ENCODE data around the gene RNF144A. TPM values are rescaled to one million over a fixed set of nuclear protein-coding genes. Genes with fewer than 3 reads are reported as not detected.

The RNF144A gene
- total RNA-seq, 1 experiment from 2014 or later = 10.6 TPM

DNA sequence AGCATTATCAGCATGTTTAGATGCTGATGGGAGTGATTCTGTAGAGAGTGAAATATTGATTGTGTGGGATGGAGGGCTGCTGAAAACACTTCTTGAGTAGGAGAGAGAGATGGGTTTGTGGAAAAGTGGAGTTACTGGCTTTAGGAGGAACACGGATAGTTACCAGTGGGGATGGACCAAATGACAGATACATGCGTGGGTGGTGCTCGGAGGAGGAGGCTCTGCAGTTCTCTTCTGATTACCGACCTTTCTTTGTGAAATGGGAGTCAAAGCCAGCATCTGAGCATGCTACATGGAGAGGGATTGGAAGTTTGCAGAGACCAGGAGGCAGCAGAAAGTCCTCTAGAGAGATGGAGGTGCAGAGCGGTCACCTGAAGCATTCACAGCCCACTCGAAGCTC, 26.3 kb downstream of the RNF144A start:
- WGBS (ENCODE audit: extremely low coverage, insufficient read length, low lambda C conversion rate) = no CpG with 5 or more reads among the region's 6 CpGs
- no peak overlapping the region for H2BK5ac ChIP-seq (ENCODE audit: insufficient read length, low read length)
- H3K79me1 ChIP-seq (ENCODE audit: insufficient read depth, low read depth, low read length, poor library complexity, severe bottlenecking) = peaks cover 2% of the 10 kb centered on the region
- H3K14ac ChIP-seq (ENCODE audit: insufficient read depth, low read length) = no peak overlapping the region
- no peak overlapping the region for H3K23ac ChIP-seq (ENCODE audit: insufficient read length, low read depth, low read length)
- H2AK5ac ChIP-seq (ENCODE audit: insufficient read length, low read length) = no peak overlapping the region
- H3K4me2 ChIP-seq (ENCODE audit: insufficient read depth, insufficient read length, low read length) = no peak overlapping the region
- no peak overlapping the region for H2BK20ac ChIP-seq (ENCODE audit: low read depth, low read length, poor library complexity, severe bottlenecking)
- no peak overlapping the region for H3K27ac ChIP-seq (ENCODE audit: insufficient read length, low read depth, low read length)
- no peaks in the 10 kb centered on the region; the same call in 1 of the 2 replicates for H3K27me3 Mint-ChIP-seq (ENCODE audit: low read depth)
- H3K4me1 ChIP-seq (ENCODE audit: insufficient read depth, low read length) = peaks cover 4% of the 10 kb centered on the region; the same call in 1 of the 2 replicates
- no peak overlapping the region for H3K4ac ChIP-seq (ENCODE audit: low read depth, low read length)
- H3K27me3 ChIP-seq (ENCODE audit: insufficient read depth, low read length) = no peaks in the 10 kb centered on the region
- no peak overlapping the region for H3K56ac ChIP-seq (ENCODE audit: insufficient read length, low read depth, low read length)
- H3T11ph ChIP-seq (ENCODE audit: low read length) = no peak overlapping the region
- no peak overlapping the region for H2BK120ac ChIP-seq (ENCODE audit: low read depth, low read length, poor library complexity, severe bottlenecking)
- H2BK15ac ChIP-seq (ENCODE audit: low read depth, low read length) = no peak overlapping the region
- H3K9me3 ChIP-seq (ENCODE audit: control insufficient read depth, low read depth, low read length) = no peaks in the 10 kb centered on the region
- H3K18ac ChIP-seq (ENCODE audit: insufficient read length, low read depth, low read length) = no peak overlapping the region
- H4K91ac ChIP-seq (ENCODE audit: insufficient read length, low read depth, low read length) = no peak overlapping the region
- peaks cover 19 to 31% of the 10 kb centered on the region in 2 experiments for H3K4me1 Mint-ChIP-seq
- H3K27ac Mint-ChIP-seq = no peak overlapping the region
- no peak overlapping the region for H3K9ac ChIP-seq (ENCODE audit: extremely low read depth, insufficient read length, low read length)
- no peaks in the 10 kb centered on the region for H4K20me1 ChIP-seq (ENCODE audit: control insufficient read depth, insufficient read depth, insufficient read length)
- no peak for DNase-seq
- no peak overlapping the region for H3K4me3 Mint-ChIP-seq
- peaks cover 17 to 24% (median 23%) of the 10 kb centered on the region in 3 experiments for H3K36me3 Mint-ChIP-seq (ENCODE audit: insufficient read depth in 1 of 3, low read depth in 3 of 3)
- H4K5ac ChIP-seq (ENCODE audit: insufficient read length, low read depth, low read length) = no peak overlapping the region
- no peak overlapping the region for H4K8ac ChIP-seq (replicated peaks; ENCODE audit: insufficient read length, low read depth, low read length)
- H2AFZ ChIP-seq (ENCODE audit: low read length) = no peak overlapping the region
- H3K79me2 ChIP-seq (ENCODE audit: insufficient read depth, low read length) = peaks cover 2% of the 10 kb centered on the region; the same call in 1 of the 2 replicates
- peaks cover 3% of the 10 kb centered on the region for H3K23me2 ChIP-seq (ENCODE audit: insufficient read length, low read depth, low read length, poor library complexity, severe bottlenecking)
- no peaks in the 10 kb centered on the region for H3K9me3 Mint-ChIP-seq
- no peak overlapping the region for H2BK12ac ChIP-seq (ENCODE audit: insufficient read length, low read depth, low read length)
- TF ChIP-seq CTCF (conservative IDR thresholded peaks at IDR 0.05) = no peak

Data from H9 (cell line).